Measurements from ENCODE around the gene SLAIN1.

DNA sequence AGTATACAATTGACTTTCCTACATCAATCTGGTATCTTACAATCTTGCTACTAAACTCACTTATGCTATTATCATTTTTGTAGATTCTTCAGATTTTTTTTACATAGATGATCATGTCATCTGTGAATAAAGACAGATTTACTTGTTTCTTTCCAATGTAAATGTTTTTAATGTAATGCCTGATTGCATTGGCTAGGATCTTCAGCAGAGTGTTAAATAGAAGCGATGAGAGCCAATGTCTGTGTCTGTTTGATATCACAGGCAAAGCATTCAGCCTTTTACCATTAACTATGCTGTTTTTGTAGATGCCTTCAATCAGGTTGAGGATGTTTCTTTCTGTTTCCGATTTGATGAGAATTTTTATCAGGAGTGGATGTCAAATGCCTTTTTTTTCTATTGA lies 19.2 kb downstream of the SLAIN1 start:
- TF ChIP-seq POLR2AphosphoS5 (IDR thresholded peaks at IDR 0.05) (no peak), POLR2A (IDR thresholded peaks at IDR 0.05) (no peak)

Data from suprapubic skin (tissue), 4 donors.